ENCODE data around the gene CRTC3. TPM values are rescaled to one million over a fixed set of nuclear protein-coding genes. Genes with fewer than 3 reads are reported as not detected.
"Not testable (repeated sequence)": the region's sequence is repeated elsewhere in the genome, so short reads cannot be mapped to it uniquely, and the experiment has no call there.

CRTC3 gene
- total RNA-seq, 2 donors from 2014 or later, result 23.1 to 29.4 TPM

- ATAC-seq (no peak), DNase-seq (no peak)
- intact Hi-C loops (cut with DNase I), result no loop called here
Observed at GRCh38 chr15:90677807-90678790, 148.4 kb downstream of the CRTC3 start.

- intact Hi-C loops (cut with DNase I), result no loop called here
- no peak for ATAC-seq
- DNase-seq, result no peak
Observed at GRCh38 chr15:90679959-90680358, 150.2 kb downstream of the CRTC3 start.

- ATAC-seq, result peak; percentile 61 to 91
- intact Hi-C loops (cut with DNase I), result no loop called here
- peak; percentile 34 for DNase-seq
Observed at GRCh38 chr15:90680371-90680935, 150.7 kb downstream of the CRTC3 start.

- intact Hi-C loops (cut with DNase I), result no loop called here
- ATAC-seq (no peak), DNase-seq (no peak)
Observed at GRCh38 chr15:90681056-90681455, 151.3 kb downstream of the CRTC3 start.

GRCh38 chr15:90681480-90681879, 151.8 kb downstream of the CRTC3 start:
- ATAC-seq (peak in 1 of 2 donors; percentile 34), DNase-seq (no peak)
- intact Hi-C loops (cut with DNase I), result no loop called here

GRCh38 chr15:90683371-90683770, 153.6 kb downstream of the CRTC3 start:
- DNase-seq, result no peak
- ATAC-seq, result no peak
- intact Hi-C loops (cut with DNase I), result no loop called here

GRCh38 chr15:90683876-90684275, 154.2 kb downstream of the CRTC3 start:
- intact Hi-C loops (cut with DNase I), result no loop called here
- no peak for DNase-seq
- ATAC-seq, result no peak

- intact Hi-C loops (cut with DNase I), result no loop called here
- DNase-seq (no peak), ATAC-seq (no peak)
Observed at GRCh38 chr15:90684281-90684680, 154.6 kb downstream of the CRTC3 start.

- DNase-seq, result no peak
- no peak for ATAC-seq
- intact Hi-C loops (cut with DNase I), result no loop called here
Observed at GRCh38 chr15:90685591-90686434, 156.1 kb downstream of the CRTC3 start.

- intact Hi-C loops (cut with DNase I), result no loop called here
- DNase-seq (no peak), ATAC-seq (no peak)
Observed at GRCh38 chr15:90686435-90687218, 156.9 kb downstream of the CRTC3 start.

- intact Hi-C loops (cut with DNase I); DNase-seq: not testable (repeated sequence)
Observed at GRCh38 chr15:90689326-90689961, 159.7 kb downstream of the CRTC3 start.

GRCh38 chr15:90690585-90690984, 160.9 kb downstream of the CRTC3 start:
- intact Hi-C loops (cut with DNase I), result no loop called here
- ATAC-seq, result no peak
- no peak for DNase-seq

More at GRCh38 chr15:90689326-90689961, 159.7 kb downstream of the CRTC3 start:
- ATAC-seq, result not testable (repeated sequence)

- ATAC-seq, result no peak
- no peak for DNase-seq
- intact Hi-C loops (cut with DNase I), result no loop called here
Observed at GRCh38 chr15:90691369-90691768, 161.6 kb downstream of the CRTC3 start.

- ATAC-seq (no peak), DNase-seq (no peak)
- intact Hi-C loops (cut with DNase I), result no loop called here
Observed at GRCh38 chr15:90691982-90692773, 162.5 kb downstream of the CRTC3 start.
